ENCODE measurements around the gene SSMEM1.
"Not testable (repeated sequence)": the region's sequence is repeated elsewhere in the genome, so short reads cannot be mapped to it uniquely, and the experiment has no call there.

SSMEM1 gene, protein sequence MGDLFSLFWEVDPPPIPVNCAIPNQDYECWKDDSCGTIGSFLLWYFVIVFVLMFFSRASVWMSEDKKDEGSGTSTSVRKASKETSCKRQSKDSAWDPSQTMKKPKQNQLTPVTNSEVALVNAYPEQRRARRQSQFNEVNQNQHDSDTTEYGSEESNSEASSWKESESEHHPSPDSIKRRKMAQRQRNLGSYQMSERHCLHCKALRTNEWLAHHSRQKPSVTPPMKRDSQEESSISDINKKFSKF

DNA sequence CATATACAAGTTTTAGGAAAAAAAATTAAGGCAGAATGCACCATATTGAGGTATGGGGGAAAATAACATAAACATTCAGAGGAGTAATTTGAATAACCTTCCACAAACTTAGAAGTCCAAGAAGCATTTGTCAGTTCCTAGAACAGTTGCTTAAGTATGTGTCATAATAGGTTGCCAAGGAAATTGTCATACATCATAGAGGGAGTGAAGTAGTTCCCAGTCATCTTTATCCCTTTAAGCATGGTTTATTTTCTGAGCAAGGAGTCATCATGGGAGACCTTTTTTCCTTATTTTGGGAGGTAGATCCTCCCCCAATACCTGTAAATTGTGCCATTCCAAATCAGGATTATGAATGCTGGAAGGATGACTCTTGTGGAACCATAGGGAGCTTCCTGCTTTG, at the start of gene SSMEM1:
Gene SSMEM1 (plus strand): TSS at position 219 of the 400 bp plus-strand sequence. CDS start 51 bp downstream, at position 270.
- DNase-seq (ENCODE audit: low read depth in 2 of 2): no peak

DNA sequence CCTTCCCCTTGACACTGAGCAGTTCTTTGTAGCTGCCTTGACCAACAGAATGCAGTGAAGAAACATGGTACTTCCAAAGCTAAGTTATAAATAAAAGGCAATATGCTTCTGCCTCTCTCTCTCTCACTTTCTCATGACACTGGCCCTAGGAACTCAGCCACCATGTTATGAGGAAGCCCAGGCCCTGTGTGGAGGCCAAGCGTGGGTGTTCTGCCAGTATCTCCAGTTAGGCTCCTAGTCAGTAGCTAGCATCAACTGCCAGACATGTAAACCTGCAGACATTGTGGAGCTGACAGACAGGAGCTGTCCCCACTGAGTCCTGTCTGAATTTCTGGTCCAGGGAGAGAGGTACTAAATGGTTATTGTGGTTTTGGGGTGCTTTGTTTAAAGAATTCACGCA, 47.6 kb upstream of the SSMEM1 start:
- no peak for DNase-seq (ENCODE audit: low read depth in 2 of 2)

DNA sequence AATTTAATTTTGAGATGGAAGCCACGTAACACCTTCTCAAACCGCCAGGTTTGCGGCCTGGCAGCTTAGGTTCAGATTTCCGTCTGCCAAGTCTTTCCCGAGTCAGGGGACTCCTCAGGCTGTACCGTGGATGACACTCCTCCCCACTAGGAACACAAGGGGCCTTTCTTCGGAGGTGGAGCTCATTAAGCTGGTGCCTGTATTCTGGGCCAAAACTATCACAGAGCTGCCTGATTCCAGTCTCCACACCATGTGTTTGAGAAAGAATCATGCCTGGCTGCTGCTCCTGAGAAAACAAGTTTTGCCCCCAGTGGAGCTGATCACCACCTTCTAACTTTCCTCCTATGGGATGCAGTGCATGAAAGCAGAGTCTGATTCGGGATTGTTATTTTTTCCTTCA, 47.2 kb upstream of the SSMEM1 start:
- no peak for DNase-seq (ENCODE audit: low read depth in 2 of 2)

DNA sequence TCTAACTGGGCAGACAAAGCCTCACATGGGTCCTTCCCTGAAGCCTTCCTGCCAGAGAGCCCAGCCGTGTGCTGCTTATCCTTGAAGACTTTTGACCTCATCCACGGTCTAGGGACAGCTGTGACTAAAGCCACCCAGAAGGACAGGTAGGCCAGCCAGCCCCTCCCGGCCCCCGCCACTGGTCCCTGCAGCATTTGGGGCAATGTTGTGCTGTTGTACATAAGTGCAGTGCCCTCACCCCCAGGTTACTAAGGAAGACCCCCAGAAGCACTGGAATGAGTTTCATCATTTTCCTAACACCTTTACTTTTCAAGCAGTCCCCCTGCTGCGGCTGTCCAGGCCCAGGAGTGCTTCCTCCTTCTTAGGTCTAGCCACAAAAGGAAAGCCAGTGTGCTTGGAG, 45.5 kb upstream of the SSMEM1 start:
- no peak for DNase-seq (ENCODE audit: low read depth in 2 of 2)

DNA sequence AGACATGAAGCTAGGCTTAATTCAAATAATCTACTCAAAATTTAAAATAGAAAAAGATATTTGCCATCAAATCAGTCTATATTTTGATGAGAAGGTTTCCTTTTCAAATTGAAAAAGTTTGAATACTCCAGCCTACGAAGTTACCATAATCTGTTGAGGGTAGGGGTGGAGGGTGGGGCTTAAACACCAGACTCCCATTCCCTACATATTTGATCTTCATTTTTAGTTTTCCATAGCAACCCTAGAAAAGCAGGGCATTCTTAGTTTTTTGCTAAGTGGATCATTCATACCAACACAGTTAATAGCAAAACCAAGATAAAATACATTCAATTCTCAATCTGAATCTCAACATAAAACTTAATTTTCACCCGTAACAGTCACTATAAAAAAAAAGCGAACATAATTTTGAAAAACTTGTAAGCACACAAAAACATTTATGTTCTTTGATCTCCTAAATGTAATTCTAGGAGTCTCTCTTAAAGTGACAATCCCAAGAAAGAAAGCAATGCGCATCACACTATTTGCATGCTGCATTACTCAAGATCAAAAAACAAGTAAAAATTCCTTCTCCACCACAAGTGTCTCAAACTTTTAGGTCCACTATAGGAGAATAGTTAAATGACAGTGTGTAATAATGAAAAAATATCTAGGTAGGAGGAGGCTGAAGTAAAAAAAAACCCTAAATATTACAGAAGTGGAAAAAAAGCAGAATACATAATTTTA, 33.3 kb upstream of the SSMEM1 start:
- no peak for DNase-seq (ENCODE audit: low read depth in 2 of 2)

DNA sequence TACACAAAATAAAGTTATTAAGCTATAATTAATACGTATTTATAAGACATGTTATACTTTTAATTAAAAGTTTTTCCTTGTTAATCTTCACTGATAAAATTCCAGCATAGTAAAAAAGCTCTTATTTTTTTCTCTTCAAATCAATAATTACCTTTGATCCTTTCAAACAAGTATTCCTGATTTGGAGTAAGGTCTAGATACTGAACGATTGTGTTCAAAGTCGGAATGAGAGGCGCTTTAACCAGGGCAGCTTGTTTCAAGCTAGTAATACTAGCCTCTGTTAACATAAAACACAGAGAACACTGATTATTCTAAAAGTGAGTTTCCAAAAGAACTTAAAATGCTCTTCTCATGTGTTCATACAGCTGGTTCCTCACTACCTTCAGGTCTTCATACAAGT, 29.4 kb upstream of the SSMEM1 start:
- no peak for DNase-seq (ENCODE audit: low read depth in 2 of 2)

DNA sequence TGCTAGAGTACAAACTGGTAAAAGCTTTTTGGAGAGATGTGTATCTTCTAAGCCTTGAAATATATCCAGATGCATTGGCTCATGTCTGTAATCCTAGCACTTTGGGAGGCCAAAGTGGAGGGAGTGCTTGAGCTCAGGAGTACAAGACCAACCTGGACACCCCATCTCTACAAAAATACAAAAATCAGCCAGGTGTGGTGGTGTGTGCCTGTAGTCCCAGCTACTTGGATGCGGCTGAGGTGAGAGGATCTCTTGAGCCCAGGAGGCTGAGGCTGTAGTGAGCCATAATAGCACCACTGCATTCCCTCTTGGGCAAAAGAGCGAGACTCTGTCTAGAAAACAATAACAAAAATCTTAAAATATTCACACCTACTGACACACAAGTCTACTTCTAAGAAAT, 28.0 kb upstream of the SSMEM1 start:
- no peak for DNase-seq (ENCODE audit: low read depth in 2 of 2)

DNA sequence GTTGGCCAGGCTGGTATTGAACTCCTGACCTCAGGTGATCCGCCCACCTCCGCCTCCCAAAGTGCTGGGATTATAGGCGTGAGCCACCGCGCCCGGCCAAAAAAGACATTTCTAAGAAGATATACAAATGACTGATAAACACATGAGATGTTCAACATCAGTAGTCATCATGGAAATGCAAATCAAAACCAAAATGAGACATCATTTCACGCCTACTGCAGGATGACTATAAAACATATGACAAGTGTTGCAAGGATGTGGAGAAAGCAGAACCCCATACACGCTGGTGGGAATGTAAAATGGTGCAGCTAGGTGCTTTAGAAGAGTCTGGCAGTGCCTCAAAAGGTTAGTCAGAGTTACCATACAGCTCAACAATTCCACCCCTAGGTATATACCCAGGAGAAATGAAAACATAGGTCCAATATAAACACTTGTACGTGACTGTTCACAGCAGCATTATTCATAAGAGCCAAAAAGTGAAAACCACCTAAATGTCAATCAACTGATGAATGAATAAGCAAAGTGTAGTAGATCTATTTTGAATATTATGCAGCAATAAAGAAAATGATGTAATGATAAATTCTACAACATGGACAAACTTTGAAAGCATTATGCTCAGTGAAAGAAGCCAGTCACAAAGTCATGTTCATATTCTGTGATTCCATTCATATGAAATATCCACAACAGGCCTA, 26.9 kb upstream of the SSMEM1 start:
- DNase-seq (ENCODE audit: low read depth in 2 of 2): peak; percentile 19 to 44

DNA sequence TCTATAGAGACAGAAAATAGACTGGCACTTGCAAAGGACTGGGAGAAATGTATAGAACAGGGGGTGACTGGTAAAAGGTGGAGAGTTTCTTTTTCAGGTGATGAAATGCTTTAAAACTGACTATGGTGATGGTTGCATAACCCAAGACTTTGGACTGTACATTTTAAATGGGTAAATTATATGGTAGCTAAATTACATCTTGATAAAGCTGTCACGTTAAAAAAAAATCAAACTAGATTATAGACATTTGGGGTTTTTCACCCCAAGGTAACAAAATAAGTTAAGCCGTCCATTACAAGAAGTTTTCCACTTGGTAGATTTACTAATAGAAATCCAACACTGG, 26.4 kb upstream of the SSMEM1 start:
- no peak for DNase-seq (ENCODE audit: low read depth in 2 of 2)

DNA sequence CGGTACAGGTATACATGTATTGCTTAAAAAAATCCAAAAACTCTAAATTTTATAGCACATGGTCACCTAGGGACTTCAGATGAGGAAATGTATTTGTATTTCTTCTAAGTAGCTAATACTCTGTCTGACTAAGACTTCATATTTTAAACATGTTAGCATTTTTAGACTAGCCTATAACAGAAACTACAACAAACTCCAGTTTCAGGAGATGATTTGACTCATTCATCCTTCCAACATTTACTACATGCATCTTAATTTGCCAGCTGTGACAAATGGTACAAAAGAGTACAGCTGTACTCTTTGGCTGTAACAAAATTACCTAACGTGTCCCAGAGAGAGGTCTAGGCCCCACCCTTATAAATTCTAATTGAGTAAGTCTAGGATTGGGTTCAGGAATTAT, 24.7 kb upstream of the SSMEM1 start:
- DNase-seq (ENCODE audit: low read depth in 2 of 2): no peak

DNA sequence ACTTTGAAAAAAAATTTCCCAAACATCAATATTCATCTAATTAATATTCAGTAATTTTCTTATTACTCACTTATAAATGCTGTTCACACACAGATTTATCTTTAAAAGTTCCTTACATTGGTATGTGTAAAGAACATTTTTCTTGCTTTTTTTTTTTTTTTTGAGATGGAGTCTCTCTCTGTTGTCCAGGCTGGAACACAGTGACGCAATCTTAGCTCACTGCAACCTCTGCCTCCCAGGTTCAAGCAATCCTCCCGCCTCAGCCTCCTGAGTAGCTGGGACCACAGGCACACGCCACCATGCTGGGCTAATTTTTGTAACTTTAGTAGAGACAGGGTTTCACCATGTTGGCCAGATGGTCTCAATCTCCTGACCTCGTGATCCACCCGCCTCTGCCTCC, 23.3 kb upstream of the SSMEM1 start:
- not testable (repeated sequence) for DNase-seq (ENCODE audit: low read depth in 2 of 2)

DNA sequence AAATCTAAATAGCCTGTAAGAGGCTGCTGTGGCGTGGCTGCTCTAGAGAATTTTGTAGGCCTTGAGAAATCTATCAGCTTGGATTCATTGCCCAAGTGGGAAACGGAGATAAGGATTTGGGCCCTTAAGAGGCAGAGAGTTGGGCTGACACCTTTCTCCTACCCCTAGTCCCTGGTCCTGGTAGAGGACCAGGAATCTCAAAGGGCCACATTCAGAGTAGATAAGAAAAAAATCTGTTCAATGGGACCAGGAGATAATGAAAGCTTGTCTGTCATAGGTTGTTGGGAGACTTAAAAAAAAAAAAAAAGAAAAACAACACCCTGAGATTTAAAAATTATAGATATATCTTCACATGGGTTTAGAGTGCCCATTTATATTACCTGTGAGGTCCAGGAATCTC, 20.3 kb upstream of the SSMEM1 start:
- DNase-seq (ENCODE audit: low read depth in 2 of 2): no peak

DNA sequence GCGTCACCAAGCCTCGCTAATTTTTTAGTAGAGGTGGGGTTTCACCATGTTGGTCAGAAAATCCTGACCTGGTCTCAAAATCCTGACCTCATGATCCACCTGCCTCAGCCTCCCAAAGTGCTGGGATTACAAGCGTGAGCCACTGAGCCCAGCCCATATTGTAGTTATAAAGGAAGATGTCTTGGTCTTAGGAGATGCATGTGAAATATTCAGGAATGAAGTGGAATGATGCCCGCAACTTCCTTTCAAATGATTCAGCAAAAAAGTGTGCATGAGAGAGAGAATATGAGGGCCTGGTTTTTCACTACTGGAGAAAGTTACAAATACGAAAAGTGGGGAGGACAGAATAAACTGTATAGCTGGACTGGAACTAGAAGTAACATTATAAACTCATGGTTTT, 18.3 kb upstream of the SSMEM1 start:
- DNase-seq (ENCODE audit: low read depth in 2 of 2): no peak

DNA sequence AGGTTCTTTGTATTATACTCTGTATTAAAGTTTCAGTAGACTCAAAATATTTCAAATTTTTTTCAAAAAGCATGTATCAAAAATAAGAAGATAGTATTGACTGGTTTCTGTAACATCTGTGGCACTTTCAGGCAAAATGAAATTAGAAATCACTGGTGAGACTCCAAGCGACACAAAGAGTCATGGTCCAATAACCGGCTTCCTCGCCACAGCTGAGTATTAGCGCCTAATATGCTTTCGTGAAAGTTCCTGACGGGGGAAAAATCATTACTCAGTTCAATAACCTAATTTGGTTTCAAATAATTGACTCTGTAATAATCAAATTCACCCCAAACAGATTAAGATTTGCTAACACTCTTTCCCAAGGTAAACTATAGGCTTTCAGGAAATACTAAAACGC, 15.9 kb upstream of the SSMEM1 start:
- DNase-seq (ENCODE audit: low read depth in 2 of 2): no peak

DNA sequence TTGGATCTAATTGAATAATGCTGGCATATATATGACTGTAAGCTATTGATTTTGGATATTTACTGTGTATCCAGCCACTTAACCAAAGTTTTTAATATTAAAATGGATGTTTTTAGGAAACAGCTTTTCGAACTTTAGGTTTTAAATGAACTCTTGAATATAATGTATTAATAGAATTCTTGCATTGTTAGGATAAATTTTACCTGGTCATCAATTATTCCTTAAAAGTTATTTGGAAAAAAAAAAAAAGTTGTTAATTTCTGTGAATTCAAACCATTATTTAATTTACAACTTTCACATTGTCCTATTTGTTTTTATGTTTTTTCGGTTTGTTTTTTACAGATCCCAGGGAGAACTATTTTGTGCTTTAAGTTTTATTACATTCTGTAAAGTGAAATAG, 12.3 kb upstream of the SSMEM1 start:
- no peak for DNase-seq (ENCODE audit: low read depth in 2 of 2)

DNA sequence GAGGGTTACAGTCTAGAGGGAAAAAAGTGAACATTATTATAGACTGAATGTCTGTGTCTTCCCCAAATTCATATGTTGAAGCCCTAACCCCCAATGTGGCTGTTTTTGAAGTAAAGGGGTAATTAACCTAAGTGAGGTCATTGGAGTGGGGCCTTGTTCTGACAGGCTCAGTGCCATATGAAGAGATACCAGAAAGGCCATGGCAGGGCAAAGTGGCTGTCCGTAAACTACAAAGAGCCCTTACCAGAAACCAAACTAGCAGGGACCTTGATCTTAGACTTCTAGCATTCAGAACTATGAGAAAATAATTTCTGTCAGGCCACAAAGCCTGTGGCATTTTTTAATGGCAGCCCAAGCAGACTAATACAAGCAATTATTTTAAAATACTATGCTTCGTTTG, 11.2 kb upstream of the SSMEM1 start:
- DNase-seq (ENCODE audit: low read depth in 2 of 2): no peak

DNA sequence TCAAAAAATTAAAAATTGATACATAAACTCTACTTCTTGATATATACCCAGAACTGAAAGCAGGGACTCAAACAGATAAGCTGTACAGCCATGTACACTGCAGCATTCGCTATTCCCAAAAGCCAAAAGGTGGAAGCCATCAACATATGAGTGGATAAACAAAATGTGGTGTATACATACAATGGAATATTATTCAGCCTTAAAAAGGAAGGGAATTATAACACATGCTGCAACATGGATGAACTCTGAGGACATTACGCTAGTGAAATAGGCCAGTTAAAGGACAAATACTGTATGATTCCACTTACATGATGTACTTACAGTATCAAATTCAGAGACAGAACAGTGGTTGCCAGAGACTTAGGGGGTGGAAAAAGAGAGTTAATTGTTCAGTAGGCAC, 10.6 kb upstream of the SSMEM1 start:
- DNase-seq (ENCODE audit: low read depth in 2 of 2): no peak

DNA sequence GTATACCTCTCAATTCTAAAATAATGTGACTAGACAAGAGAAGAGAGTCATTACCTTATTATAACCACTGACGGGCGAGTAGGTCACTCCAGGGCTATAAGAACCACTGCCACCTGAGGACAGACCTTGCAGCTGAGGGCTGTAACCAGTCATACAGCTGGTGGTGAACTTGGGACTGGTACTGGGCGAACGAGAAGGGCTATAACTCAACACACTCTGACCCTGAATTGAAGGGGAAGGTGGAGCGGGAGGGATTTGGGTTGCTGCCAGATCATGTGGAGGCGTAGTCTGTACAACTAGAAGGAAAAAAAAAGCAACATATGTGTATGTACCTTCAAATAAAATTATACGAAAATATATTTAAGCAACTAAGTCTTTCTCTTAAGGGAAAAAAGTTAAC, 5.9 kb upstream of the SSMEM1 start:
- DNase-seq (ENCODE audit: low read depth in 2 of 2): no peak

DNA sequence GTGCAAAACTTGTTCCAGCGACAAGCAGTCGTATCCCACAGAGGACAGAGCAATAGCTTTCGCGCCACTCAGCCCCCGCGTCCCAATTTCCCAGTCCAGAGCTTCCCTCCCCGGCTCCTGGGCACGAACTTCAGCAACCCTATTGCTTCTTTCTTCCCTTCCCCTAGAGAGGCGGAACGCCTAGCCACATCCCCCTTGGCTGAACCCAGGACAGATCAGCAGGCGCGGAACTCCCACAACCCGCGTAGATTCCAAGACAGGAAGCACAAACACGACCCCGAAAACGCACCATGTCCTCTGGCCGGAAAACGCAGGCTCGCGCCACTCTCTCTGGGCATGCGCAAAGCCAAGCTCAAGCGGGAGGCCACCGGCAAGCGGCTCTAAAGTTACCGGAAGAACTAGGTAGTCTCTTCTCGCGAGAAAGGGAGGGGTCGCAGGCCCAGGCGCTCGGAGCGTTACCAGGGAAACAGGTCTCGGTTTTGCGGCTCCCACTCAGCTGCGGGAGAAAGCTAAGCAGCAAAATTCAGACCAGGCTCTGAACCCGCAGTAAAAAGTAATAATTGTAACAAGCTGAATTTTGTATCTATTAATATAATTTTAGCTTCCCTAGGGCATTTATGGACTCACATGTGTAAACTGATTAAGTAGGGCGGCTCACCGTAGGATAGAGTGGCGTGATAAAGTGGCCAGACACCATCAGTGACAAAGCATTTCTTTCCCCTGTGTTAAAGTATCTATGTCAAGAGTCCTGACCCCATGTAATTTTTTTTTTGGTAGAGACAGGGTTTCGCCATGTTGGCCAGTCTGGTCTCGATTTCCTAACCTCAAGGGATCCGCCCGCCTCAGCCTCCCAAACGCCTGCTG, 2.3 kb upstream of the SSMEM1 start, which contains the start of gene TMEM209:
Gene TMEM209 (minus strand): TSS at position 323 of the 864 bp plus-strand sequence. CDS start 31 bp downstream, at position 292.
- peak; percentile 92 to 94 for DNase-seq (ENCODE audit: low read depth in 2 of 2)

DNA sequence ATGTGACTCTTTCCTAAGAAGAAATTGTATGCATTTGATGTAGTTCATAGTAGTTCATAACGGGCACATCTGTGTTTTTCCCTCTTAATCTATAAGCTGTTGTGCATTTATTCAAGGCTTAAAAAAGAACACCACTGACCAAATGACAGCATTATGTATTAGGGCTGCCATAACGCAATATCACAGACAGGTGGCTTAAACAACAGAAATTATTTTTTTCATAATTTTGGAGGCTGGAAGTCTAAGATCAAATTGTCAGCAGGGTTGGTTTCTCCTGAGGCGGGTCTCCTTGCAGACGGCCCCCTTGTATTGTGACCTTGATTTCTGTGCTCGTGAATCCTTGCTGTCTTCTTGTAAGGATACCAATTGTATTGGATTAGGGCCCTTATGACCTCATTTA, 627 bp upstream of the SSMEM1 start:
- no peak for DNase-seq (ENCODE audit: low read depth in 2 of 2)

DNA sequence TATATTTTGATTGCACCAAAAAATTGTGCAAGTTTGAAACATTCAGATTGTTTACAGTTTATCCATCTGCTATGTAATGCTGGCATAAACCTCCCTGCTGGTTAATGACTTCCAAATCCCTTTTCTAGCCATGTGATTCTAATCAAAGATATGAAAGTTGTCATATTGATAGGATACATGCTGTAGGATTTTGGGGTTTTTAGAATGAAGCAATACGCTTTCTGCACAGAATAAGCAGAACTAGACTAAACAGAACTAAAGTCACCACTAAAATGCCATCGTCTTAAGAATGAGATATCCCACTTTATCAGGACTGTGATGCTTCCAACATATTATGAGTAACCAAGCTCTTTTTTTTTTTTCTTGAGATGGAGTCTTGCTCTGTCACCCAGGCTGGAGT, 856 bp downstream of the SSMEM1 start:
- no peak for DNase-seq (ENCODE audit: low read depth in 2 of 2)
